Measurements from ENCODE around the gene SLIT3.
A peak's percentile ranks its signal among the peaks of the same experiment; 100 is the strongest.

The SLIT3 gene

DNA sequence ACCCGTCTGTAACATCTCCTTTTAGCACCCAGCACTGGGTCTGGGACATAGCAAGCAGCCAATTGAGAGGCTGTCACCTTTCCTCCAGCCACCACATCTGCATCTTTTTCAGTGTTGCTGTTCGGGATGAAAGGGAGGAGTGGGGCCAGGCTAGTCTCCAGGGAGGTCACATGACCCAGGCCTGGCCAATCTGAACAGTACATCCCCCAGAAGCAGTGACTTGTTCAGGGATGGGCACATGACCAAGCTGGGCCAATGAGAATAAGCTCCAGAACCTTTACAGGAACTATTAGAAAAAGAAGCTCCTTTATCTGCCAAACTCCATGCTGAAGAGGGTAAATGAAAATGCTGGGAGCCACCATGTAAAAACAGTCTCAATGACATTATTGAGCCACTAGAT, 359.0 kb downstream of the SLIT3 start:
- no peaks in the 10 kb centered on the region for H3K9me3 ChIP-seq (replicated peaks; ENCODE audit: low read length)
- no peak overlapping the region for H3K4me3 ChIP-seq (ENCODE audit: low read length)
- no peaks in the 10 kb centered on the region for H3K4me1 ChIP-seq (ENCODE audit: control insufficient read depth, insufficient read depth, low read length)
- peaks cover 4% of the 10 kb centered on the region for H3K27me3 ChIP-seq (ENCODE audit: control insufficient read depth, insufficient read depth, low read length)
- no peak overlapping the region for H3K4me2 ChIP-seq (ENCODE audit: low read length)
- H3K36me3 ChIP-seq (ENCODE audit: insufficient read depth, low read length) = no peaks in the 10 kb centered on the region
- no peak overlapping the region for H3K9ac ChIP-seq (ENCODE audit: low read depth, low read length)

DNA sequence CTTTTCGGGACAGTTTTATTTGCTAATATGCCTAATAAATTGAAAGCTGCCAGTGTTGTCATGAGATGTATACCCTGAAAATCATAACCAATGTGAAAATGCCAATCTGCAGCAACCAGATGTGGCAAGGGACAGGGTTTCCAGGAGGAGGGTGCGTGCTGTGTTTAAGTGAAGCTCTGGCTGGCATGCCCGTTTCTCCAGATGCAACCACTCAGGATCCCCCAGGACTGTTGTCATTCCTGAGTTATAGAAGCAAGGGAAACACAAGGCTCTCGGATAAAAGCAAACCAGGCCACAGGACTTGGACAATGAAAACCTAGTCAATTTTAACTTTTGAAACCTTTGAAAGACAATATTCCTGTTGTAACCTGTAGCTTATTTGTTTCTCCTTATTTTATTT, 360.2 kb downstream of the SLIT3 start:
- H3K4me3 ChIP-seq (ENCODE audit: low read length) = no peak overlapping the region
- H3K36me3 ChIP-seq (ENCODE audit: insufficient read depth, low read length) = no peaks in the 10 kb centered on the region
- H3K9me3 ChIP-seq (replicated peaks; ENCODE audit: low read length) = no peaks in the 10 kb centered on the region
- H3K27me3 ChIP-seq (ENCODE audit: control insufficient read depth, insufficient read depth, low read length) = peaks cover 4% of the 10 kb centered on the region
- no peaks in the 10 kb centered on the region for H3K4me1 ChIP-seq (ENCODE audit: control insufficient read depth, insufficient read depth, low read length)
- H3K9ac ChIP-seq (ENCODE audit: low read depth, low read length) = no peak overlapping the region
- H3K4me2 ChIP-seq (ENCODE audit: low read length) = no peak overlapping the region

DNA sequence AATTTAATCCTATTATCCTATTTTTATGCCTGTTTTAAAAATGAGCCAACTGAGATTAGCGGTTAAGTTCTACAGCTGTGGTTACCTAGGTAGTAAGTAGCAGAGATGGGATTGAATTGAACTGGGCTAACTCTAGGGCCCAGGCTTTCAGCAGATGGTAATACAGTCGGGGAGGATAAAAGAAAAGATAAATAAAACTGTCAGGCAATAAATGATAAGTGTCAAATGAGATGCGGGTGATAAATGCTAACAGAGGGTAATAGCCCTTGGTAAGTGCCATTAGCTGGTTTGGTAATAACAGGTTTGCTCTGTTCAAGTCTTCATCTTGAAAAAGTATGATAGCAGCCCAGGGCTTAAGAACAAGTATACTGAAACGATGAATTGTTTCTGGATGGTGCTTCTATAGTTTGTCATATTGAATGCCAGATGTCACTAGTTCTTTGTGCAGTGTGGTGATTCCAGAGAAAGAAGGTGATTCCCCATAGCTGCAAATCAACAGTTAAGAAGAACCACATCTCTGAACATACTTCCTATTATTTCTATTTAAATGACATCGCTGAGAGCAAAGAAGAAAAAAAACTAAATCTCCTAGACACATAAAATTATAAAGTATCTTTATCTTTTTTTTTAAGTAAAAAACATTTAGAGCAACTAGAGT, 360.9 kb downstream of the SLIT3 start:
- no peak overlapping the region for H3K9ac ChIP-seq (ENCODE audit: low read depth, low read length)
- no peaks in the 10 kb centered on the region for H3K4me1 ChIP-seq (ENCODE audit: control insufficient read depth, insufficient read depth, low read length)
- H3K4me2 ChIP-seq (ENCODE audit: low read length) = no peak overlapping the region
- peaks cover 4% of the 10 kb centered on the region for H3K27me3 ChIP-seq (ENCODE audit: control insufficient read depth, insufficient read depth, low read length)
- no peaks in the 10 kb centered on the region for H3K9me3 ChIP-seq (replicated peaks; ENCODE audit: low read length)
- no peaks in the 10 kb centered on the region for H3K36me3 ChIP-seq (ENCODE audit: insufficient read depth, low read length)
- no peak overlapping the region for H3K4me3 ChIP-seq (ENCODE audit: low read length)

DNA sequence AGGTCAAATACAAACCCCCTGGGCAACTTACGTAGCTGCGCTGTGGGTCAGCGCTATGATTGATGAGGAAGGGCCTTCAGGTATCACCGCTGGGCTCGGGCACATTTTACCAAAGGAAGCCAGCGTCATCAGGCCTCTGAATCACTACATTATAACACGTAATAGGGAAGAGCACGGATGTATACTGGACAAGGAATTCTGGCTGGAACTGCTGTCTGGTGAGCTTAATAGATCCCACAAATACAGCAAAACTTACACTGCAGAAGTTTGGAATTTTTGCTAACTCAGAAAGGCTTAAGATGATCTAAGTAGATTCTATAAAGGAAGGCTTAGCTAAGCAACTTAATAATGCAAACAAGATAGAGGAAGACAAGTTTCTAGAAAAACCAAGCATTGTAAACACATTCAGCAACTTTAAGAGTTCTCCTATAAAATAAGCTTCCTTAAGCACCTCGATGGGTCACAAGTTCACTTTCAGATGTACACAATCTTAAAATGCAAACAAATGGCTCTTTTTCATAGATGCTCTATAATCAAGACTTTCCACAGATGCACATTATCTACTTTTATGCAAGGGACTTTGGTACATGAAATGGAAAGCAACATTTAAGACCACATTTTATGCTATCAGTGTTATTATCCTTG, 361.7 kb downstream of the SLIT3 start:
- Histone ChIP-seq H3K36me3 (ENCODE audit: insufficient read depth, low read length) (no peaks in the 10 kb centered on the region), H3K4me3 (ENCODE audit: low read length) (no peak overlapping the region), H3K4me1 (ENCODE audit: control insufficient read depth, insufficient read depth, low read length) (no peaks in the 10 kb centered on the region), H3K9me3 (replicated peaks; ENCODE audit: low read length) (no peaks in the 10 kb centered on the region), H3K9ac (ENCODE audit: low read depth, low read length) (no peak overlapping the region), H3K27me3 (ENCODE audit: control insufficient read depth, insufficient read depth, low read length) (peaks cover 4% of the 10 kb centered on the region), H3K4me2 (ENCODE audit: low read length) (no peak overlapping the region)

DNA sequence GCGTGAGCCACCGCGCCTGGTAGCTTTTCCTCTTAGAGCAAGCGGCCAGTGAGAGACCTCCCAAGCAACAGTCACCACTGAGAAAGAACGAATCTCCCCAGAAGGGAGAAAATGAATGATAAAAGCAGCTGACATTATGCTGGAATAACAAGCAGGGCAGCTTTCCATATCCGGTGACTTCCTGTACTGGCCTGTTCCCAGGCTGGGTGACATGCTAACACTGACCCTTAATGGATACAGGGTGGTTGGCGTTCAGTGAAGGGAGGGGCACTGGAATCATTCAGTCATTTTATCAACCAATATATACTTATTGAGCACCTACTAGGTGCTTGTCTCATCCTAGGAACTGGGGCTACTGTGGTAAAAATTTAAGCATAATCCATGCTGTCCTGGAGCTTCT, 364.4 kb downstream of the SLIT3 start:
- Histone ChIP-seq H3K27me3 (ENCODE audit: control insufficient read depth, insufficient read depth, low read length) (peaks cover 4% of the 10 kb centered on the region), H3K9me3 (replicated peaks; ENCODE audit: low read length) (no peaks in the 10 kb centered on the region), H3K9ac (ENCODE audit: low read depth, low read length) (no peak overlapping the region), H3K4me1 (ENCODE audit: control insufficient read depth, insufficient read depth, low read length) (no peaks in the 10 kb centered on the region), H3K4me2 (ENCODE audit: low read length) (no peak overlapping the region), H3K36me3 (ENCODE audit: insufficient read depth, low read length) (no peaks in the 10 kb centered on the region), H3K4me3 (ENCODE audit: low read length) (no peak overlapping the region)

DNA sequence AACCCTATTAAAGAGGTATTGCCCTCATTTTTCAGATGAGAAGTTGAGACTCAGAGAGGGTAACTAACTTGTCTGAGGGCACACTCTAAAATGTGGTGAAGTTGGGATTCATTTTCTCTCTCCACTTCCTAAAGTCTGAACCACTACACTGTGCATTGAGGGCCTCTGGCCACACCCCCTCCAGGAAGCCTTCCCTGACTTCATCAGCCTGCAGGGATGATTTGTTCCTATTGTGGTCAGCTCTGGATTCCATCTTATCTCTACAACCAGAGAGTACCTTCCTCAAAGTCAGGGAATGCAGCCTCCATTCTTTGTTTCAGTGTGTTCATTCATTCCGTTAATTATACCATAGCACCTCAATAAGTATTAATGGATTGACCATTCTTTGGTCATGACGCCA, 365.8 kb downstream of the SLIT3 start:
- Histone ChIP-seq H3K9me3 (replicated peaks; ENCODE audit: low read length) (no peaks in the 10 kb centered on the region), H3K9ac (ENCODE audit: low read depth, low read length) (no peak overlapping the region), H3K27me3 (ENCODE audit: control insufficient read depth, insufficient read depth, low read length) (no peaks in the 10 kb centered on the region), H3K4me3 (ENCODE audit: low read length) (no peak overlapping the region), H3K4me2 (ENCODE audit: low read length) (no peak overlapping the region), H3K36me3 (ENCODE audit: insufficient read depth, low read length) (no peaks in the 10 kb centered on the region), H3K4me1 (ENCODE audit: control insufficient read depth, insufficient read depth, low read length) (no peaks in the 10 kb centered on the region)

DNA sequence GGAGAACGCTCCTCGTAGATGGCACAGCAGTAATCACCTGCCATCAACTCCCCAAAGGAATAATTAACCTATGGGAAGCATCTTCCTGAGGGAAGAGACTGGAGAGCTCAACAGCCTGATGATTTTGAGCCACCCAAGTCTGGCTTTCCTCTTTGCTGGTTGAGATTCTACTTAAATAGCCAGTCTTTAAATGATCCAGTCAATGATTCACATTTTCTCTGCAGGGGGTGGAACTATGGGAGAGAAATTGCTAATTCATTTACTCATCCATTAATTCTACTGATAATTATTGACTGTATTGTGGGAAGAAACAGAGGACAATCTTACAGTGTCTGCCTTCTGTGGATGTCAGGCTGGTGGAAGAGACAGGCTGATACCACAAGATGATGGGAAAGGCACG, 366.8 kb downstream of the SLIT3 start:
- Histone ChIP-seq H3K36me3 (ENCODE audit: insufficient read depth, low read length) (no peaks in the 10 kb centered on the region), H3K9me3 (replicated peaks; ENCODE audit: low read length) (no peaks in the 10 kb centered on the region), H3K4me3 (ENCODE audit: low read length) (no peak overlapping the region), H3K4me1 (ENCODE audit: control insufficient read depth, insufficient read depth, low read length) (no peaks in the 10 kb centered on the region), H3K27me3 (ENCODE audit: control insufficient read depth, insufficient read depth, low read length) (no peaks in the 10 kb centered on the region), H3K4me2 (ENCODE audit: low read length) (no peak overlapping the region), H3K9ac (ENCODE audit: low read depth, low read length) (no peak overlapping the region)

DNA sequence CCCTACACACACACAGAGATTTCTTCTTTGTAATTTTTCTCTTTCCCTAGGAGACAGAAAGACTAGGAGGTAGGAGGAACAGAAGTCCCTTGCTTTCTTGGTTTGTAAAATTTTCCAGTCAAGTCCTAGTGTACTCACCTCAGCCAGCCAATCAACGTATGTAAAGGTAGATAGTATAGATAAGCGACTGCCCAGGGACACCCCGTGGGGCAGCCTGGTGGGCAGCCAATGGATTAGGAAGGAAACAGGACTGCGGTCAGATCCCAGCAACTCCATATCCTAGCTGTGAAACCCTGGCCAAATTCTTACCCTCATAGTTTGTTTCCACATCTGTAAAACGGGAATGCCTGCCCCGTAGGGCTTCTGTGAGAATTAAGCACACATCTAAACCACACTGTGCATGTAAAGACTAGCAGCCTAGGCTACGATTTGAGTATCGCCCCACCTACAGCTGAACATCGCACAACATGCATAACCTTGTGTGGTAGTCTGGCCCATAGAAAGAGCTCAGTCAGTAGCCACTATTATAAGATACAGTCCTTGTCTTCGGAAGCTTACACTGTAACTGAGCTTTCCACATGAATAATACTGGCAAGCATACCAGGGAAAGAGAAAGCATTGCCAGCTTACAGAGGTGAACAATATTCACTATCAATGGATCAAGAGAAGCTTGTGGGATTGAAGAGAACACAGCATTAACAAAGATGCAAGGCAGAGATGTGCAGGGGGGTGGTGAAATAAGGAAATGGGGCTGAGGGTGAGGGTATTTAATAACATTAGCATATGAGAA, 368.3 kb downstream of the SLIT3 start:
- no peaks in the 10 kb centered on the region for H3K27me3 ChIP-seq (ENCODE audit: control insufficient read depth, insufficient read depth, low read length)
- no peaks in the 10 kb centered on the region for H3K4me1 ChIP-seq (ENCODE audit: control insufficient read depth, insufficient read depth, low read length)
- H3K9ac ChIP-seq (ENCODE audit: low read depth, low read length) = no peak overlapping the region
- H3K4me2 ChIP-seq (ENCODE audit: low read length) = no peak overlapping the region
- H3K36me3 ChIP-seq (ENCODE audit: insufficient read depth, low read length) = no peaks in the 10 kb centered on the region
- no peaks in the 10 kb centered on the region for H3K9me3 ChIP-seq (replicated peaks; ENCODE audit: low read length)
- H3K4me3 ChIP-seq (ENCODE audit: low read length) = no peak overlapping the region

DNA sequence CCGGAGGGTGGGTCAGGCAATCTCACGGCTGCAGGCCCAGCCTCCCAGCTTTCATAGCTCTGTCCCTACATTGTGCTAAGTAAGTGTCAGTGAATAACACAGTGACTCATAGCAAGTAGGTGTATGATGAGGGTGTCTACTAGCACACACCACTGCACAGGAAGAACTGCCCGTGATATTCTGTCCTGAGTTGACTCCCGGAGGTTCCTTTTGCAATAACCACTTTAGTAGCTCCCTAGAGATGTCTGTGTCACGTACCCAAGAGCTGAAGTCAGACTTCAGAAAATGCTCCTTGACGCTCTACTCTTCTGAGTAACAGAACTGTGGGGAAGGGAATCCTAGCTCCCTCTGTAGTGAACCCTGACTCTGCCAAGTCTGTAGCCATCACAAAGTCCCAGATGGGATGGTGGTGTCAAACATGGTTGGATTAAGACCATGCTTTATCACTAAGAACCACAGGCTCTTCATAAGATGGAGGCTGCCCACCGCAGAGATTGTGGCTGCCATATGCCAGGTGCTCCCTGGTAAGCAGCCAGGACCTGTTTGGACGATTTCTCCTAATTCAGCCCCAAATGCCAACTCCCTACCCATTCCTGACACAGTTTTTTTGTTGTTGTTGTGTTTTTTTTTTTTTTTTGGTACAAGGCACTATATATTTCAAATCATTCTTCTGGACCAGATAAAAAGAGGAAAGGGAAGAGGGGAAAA, 369.1 kb downstream of the SLIT3 start:
- Histone ChIP-seq H3K4me1 (ENCODE audit: control insufficient read depth, insufficient read depth, low read length) (no peaks in the 10 kb centered on the region), H3K9me3 (replicated peaks; ENCODE audit: low read length) (no peaks in the 10 kb centered on the region)

DNA sequence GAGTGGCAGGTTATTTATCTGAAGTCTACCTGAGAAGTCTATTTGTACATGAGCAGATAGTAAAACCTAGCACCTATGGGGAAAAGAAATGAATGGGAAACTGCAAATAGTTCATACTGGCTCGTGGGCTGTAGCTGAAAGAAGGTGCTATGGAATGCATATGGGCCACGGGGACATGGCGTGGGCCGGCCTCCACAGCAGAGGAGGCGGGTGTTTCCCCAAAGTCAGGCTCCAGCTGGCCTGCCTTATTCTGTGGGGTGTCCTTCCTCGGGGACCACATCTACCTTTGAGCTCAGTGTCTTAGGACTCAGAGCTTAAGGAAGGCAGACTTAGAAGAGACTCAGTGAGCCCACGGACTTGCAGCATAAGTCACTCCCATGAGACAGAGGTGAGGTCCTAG, 371.3 kb downstream of the SLIT3 start:
- Histone ChIP-seq H3K9me3 (replicated peaks; ENCODE audit: low read length) (no peaks in the 10 kb centered on the region), H3K9ac (ENCODE audit: low read depth, low read length) (no peak overlapping the region), H3K36me3 (ENCODE audit: insufficient read depth, low read length) (no peaks in the 10 kb centered on the region), H3K4me1 (ENCODE audit: control insufficient read depth, insufficient read depth, low read length) (no peaks in the 10 kb centered on the region), H3K27me3 (ENCODE audit: control insufficient read depth, insufficient read depth, low read length) (peaks cover 7% of the 10 kb centered on the region), H3K4me3 (ENCODE audit: low read length) (no peak overlapping the region), H3K4me2 (ENCODE audit: low read length) (no peak overlapping the region)

More for the DNA sequence above, 369.1 kb downstream of the SLIT3 start:
- Histone ChIP-seq H3K4me3 (ENCODE audit: low read length) (no peak overlapping the region), H3K27me3 (ENCODE audit: control insufficient read depth, insufficient read depth, low read length) (no peaks in the 10 kb centered on the region), H3K4me2 (ENCODE audit: low read length) (peak overlapping the region; percentile 5), H3K9ac (ENCODE audit: low read depth, low read length) (no peak overlapping the region), H3K36me3 (ENCODE audit: insufficient read depth, low read length) (no peaks in the 10 kb centered on the region)

DNA sequence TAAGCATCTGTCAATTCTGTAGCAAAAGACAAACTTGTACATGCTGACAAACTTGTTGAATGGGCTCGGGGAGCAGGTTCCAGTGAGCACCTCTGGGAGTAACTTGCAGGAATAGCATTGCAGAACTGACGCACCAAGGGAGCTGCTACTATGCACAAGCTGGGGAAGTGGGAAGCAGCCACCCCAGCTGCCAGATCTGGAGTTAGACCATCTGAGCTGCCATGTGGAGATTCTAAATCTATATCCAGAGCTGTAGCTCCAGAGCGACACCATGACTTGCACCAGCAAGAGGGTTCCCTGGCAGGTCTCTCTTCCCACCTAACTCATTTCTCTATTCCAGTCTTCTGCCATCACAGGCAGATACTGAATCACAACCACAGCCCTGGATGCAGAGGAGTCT, 375.8 kb downstream of the SLIT3 start:
- no peak overlapping the region for H3K9ac ChIP-seq (ENCODE audit: low read depth, low read length)
- H3K4me1 ChIP-seq (ENCODE audit: control insufficient read depth, insufficient read depth, low read length) = no peaks in the 10 kb centered on the region
- no peaks in the 10 kb centered on the region for H3K9me3 ChIP-seq (replicated peaks; ENCODE audit: low read length)
- H3K4me3 ChIP-seq (ENCODE audit: low read length) = no peak overlapping the region
- peaks cover 16% of the 10 kb centered on the region for H3K27me3 ChIP-seq (ENCODE audit: control insufficient read depth, insufficient read depth, low read length)
- H3K4me2 ChIP-seq (ENCODE audit: low read length) = no peak overlapping the region
- H3K36me3 ChIP-seq (ENCODE audit: insufficient read depth, low read length) = no peaks in the 10 kb centered on the region

Data from skeletal muscle satellite cell (primary cell).